Memory B cell (primary cell): Measurements from ENCODE around the gene AMFR.

ENCODE experiments used
- ATAC-seq: fragments of 150-1000 bp; cut with Tn5 transposase; 2 replicates; pipeline ENCODE4 v1.10.0; 2021; ENCODE audit warnings: low read depth, mild to moderate bottlenecking, moderate library complexity
- DNase-seq, 2 donors: peaks; one replicate each; pipeline ENCODE4 v3.0.0; 2022; ENCODE audit warnings: low spot score in 2 of 2
- H3K27ac Mint-ChIP-seq: one replicate; pipeline ENCODE4 v1.8.0; 2022; ENCODE audit warnings: mild to moderate bottlenecking, moderate library complexity, mixed read lengths
- H3K27me3 Mint-ChIP-seq: one replicate; pipeline ENCODE4 v1.8.0; 2022; ENCODE audit warnings: mixed read lengths
- H3K36me3 Mint-ChIP-seq: one replicate; pipeline ENCODE4 v1.8.0; 2022; ENCODE audit warnings: mild to moderate bottlenecking, mixed read lengths
- H3K4me1 Mint-ChIP-seq: one replicate; pipeline ENCODE4 v1.8.0; 2022; ENCODE audit warnings: mixed read lengths
- H3K4me3 Mint-ChIP-seq: one replicate; pipeline ENCODE4 v1.8.0; 2022; ENCODE audit warnings: mild to moderate bottlenecking, moderate library complexity, mixed read lengths
- H3K9me3 Mint-ChIP-seq: one replicate; pipeline ENCODE4 v1.8.0; 2022; ENCODE audit warnings: mixed read lengths

Gene AMFR

GRCh38 chr16:56327071-56327928, 98.0 kb downstream of the AMFR start:
- Mint-ChIP-seq H3K36me3 (no peaks in the 10 kb centered on the region), H3K4me1 (no peaks in the 10 kb centered on the region), H3K9me3 (no peaks in the 10 kb centered on the region), H3K27me3 (peaks cover 3% of the 10 kb centered on the region), H3K4me3 (no peak overlapping the region), H3K27ac (no peak overlapping the region)
- ATAC-seq (no peak), DNase-seq (no peak)

DNA sequence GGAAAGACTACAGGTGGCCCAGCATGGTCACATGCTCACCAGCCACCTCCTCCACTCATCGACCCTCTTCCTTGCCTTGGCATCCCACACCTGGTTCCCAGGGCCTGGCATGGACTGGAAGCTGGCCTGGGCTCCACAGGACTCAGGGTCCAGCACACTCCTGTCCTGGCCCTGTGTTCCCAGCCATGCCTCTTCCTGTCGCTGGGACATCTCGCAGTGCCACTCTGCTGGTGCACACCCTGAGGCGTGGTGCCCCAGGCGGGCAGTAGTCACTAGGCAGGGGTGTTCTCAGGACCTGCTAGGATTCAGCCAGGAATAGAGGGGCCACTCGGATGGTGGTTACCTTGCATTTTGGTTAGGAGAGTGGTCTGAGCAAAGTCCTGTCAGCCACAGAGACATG, 99.4 kb downstream of the AMFR start:
- Mint-ChIP-seq H3K4me1 (peaks cover under 1% of the 10 kb centered on the region), H3K4me3 (no peak overlapping the region), H3K27me3 (peaks cover 2% of the 10 kb centered on the region), H3K27ac (no peak overlapping the region), H3K36me3 (no peaks in the 10 kb centered on the region), H3K9me3 (no peaks in the 10 kb centered on the region)
- ATAC-seq (no peak), DNase-seq (no peak)

- H3K27me3 Mint-ChIP-seq, result peaks cover 4% of the 10 kb centered on the region
- no peak for DNase-seq
- no peak overlapping the region for H3K27ac Mint-ChIP-seq
- H3K9me3 Mint-ChIP-seq, result no peaks in the 10 kb centered on the region
- H3K36me3 Mint-ChIP-seq, result no peaks in the 10 kb centered on the region
- no peak for ATAC-seq
- peaks cover 4% of the 10 kb centered on the region for H3K4me1 Mint-ChIP-seq
- no peak overlapping the region for H3K4me3 Mint-ChIP-seq
Measured at GRCh38 chr16:56324406-56324805, 100.9 kb downstream of the AMFR start.

DNA sequence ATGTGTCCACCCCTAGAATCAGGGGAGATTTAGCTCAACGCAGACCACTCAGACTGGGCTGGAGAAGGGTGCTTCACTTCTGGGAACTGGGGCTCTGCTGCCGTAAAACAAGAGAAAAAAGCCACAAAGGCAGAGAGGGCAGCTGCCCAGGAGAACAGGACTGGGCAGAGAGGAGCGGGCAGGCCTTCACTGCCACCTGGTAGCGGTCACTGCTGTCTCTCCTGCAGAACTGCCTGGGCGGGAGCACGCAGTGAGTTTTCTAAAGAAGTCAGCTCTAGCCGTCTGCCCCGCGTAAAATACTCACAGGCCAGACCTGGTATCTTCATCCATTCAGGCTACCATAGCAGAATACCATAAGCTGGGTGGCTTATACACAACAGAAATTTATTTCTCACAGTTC, 103.8 kb downstream of the AMFR start:
- Mint-ChIP-seq H3K27me3 (peaks cover 6% of the 10 kb centered on the region), H3K27ac (no peak overlapping the region), H3K9me3 (no peaks in the 10 kb centered on the region), H3K4me1 (peaks cover 6% of the 10 kb centered on the region), H3K4me3 (no peak overlapping the region), H3K36me3 (no peaks in the 10 kb centered on the region)
- ATAC-seq (no peak), DNase-seq (no peak)

DNA sequence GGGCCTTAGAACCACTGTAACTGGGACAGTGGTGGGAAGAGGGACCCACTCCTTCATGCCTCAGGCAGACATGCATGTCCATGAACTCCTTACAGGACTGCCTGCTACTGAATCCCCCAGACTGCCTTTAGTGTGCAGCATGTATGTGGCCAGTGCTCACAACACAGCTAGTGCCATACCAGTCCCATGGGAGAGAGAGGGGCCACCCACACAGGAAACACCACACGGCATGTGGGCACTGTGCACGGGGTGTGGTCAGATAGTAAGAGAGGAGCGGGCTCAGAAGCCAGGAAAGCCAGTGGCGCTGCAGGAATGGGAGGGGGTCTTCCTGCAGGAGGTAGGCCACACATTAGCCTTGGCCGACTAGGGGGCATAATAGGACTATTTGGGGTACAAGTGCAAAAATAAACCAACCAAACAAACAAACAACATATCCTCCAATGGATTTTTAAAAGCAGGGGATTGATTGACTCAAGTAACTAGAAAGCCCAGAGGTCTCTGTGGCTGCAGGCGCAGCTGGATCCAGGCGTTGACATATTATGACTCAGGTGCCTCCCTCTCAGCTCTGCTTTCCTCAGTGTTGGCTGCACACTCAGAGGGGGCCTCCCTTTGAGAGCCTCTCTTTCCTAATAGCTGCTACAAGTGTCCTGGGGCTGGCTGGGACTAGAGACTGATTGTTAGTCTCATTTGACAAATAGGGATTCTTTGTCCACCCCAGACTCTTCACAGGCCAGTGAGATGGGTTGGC, 104.4 kb downstream of the AMFR start:
- DNase-seq, result no peak
- H3K4me1 Mint-ChIP-seq, result peaks cover 6% of the 10 kb centered on the region
- H3K36me3 Mint-ChIP-seq, result no peaks in the 10 kb centered on the region
- ATAC-seq, result no peak
- no peak overlapping the region for H3K27ac Mint-ChIP-seq
- H3K4me3 Mint-ChIP-seq, result no peak overlapping the region
- H3K27me3 Mint-ChIP-seq, result peaks cover 6% of the 10 kb centered on the region
- no peaks in the 10 kb centered on the region for H3K9me3 Mint-ChIP-seq

DNA sequence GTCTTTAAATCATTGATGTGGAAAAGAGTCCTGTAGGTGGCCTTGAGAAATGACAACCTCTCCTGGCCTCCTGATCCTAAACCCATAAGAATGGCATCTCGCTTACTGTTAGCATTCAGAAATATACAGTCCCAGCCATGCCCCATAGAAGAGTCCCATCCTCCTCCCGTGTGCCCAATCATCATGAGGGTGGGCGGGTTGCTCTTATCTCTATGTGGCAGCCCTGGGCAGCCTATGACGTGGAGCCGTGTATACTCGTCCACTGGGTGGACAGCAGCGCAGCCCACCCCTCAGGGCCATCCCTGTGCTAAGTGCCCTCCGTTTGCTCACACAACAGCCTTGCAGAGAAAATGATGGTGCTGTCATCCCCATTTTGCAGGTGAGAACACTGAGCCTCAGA, 105.3 kb downstream of the AMFR start:
- Mint-ChIP-seq H3K27ac (no peak overlapping the region), H3K9me3 (no peaks in the 10 kb centered on the region), H3K27me3 (peaks cover 6% of the 10 kb centered on the region), H3K36me3 (no peaks in the 10 kb centered on the region), H3K4me3 (no peak overlapping the region), H3K4me1 (peaks cover 6% of the 10 kb centered on the region)
- ATAC-seq (no peak), DNase-seq (no peak)

- Mint-ChIP-seq H3K27me3 (peaks cover 6% of the 10 kb centered on the region), H3K9me3 (no peaks in the 10 kb centered on the region), H3K4me1 (peaks cover 6% of the 10 kb centered on the region), H3K36me3 (no peaks in the 10 kb centered on the region), H3K4me3 (no peak overlapping the region), H3K27ac (no peak overlapping the region)
- ATAC-seq, result no peak
- no peak for DNase-seq
Measured at GRCh38 chr16:56319376-56319775, 106.0 kb downstream of the AMFR start.

DNA sequence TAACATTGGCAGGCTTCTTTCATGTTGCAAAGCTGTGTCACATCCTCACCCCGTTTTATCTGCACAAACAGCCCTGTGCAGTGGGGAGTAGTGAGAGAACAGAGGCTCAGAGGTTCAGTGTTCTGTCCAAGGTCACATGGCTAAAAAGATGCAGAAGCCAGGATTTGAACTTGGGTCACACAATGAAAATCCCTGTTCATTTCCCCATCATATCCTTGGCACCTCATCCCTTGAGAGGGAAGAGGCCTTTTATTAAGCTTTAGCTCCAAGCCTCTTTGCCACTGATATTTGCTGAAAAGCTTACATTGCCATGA, 106.6 kb downstream of the AMFR start:
- no peaks in the 10 kb centered on the region for H3K9me3 Mint-ChIP-seq
- no peak for DNase-seq
- peaks cover 6% of the 10 kb centered on the region for H3K4me1 Mint-ChIP-seq
- H3K36me3 Mint-ChIP-seq, result no peaks in the 10 kb centered on the region
- no peak overlapping the region for H3K4me3 Mint-ChIP-seq
- H3K27me3 Mint-ChIP-seq, result peaks cover 6% of the 10 kb centered on the region
- no peak overlapping the region for H3K27ac Mint-ChIP-seq
- no peak for ATAC-seq

- Mint-ChIP-seq H3K9me3 (no peaks in the 10 kb centered on the region), H3K4me1 (peaks cover 6% of the 10 kb centered on the region), H3K4me3 (peak overlapping the region; percentile 14), H3K27me3 (peaks cover 6% of the 10 kb centered on the region), H3K36me3 (no peaks in the 10 kb centered on the region), H3K27ac (no peak overlapping the region)
- DNase-seq (peak; percentile 72 to 79), ATAC-seq (peak; percentile 97)
Measured at GRCh38 chr16:56317998-56318826, 107.1 kb downstream of the AMFR start.

DNA sequence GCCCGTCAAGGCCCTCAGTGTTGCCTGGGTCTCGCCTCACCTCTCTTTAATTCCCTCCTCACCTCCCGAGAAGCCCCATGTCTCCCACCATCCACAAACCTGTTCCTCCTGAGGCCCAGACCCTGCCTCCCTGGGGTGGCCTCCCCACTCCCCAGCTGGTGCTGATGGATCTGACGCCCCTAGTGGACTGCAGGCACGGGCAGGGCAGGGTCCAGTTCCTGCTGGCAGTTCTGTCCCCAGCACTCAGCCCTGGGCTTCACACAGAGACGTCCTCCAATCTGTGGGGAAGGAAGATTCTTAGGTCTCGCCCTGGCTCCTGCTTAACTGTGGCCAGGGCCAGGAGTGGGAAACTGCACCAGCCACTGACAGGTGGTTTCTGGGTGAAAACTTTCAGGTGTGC, 108.8 kb downstream of the AMFR start:
- H3K4me1 Mint-ChIP-seq, result peaks cover 6% of the 10 kb centered on the region
- H3K4me3 Mint-ChIP-seq, result no peak overlapping the region
- H3K27me3 Mint-ChIP-seq, result peaks cover 6% of the 10 kb centered on the region
- DNase-seq (no peak), ATAC-seq (no peak)
- no peaks in the 10 kb centered on the region for H3K9me3 Mint-ChIP-seq
- no peaks in the 10 kb centered on the region for H3K36me3 Mint-ChIP-seq
- H3K27ac Mint-ChIP-seq, result no peak overlapping the region

DNA sequence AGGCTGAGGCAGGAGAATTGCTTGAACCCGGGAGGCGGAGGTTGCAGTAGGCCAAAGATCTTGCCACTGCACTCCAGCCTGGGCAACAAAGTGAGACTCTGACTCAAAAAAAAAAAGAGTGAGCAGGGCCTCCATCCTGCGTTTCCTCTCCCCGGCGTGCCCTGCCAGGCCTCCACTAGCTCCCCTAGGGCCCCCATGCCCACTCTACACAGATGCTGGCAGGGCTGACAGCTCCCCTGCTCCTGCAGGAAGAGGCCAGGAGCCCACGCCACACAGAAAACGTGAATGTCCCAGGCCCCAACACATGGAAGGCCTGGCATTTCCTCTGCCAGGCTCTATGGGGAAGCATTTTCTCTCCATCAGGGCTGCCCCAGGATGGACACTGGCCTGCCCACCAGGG, 109.4 kb downstream of the AMFR start:
- Mint-ChIP-seq H3K27ac (no peak overlapping the region), H3K9me3 (no peaks in the 10 kb centered on the region), H3K27me3 (peaks cover 6% of the 10 kb centered on the region), H3K36me3 (no peaks in the 10 kb centered on the region), H3K4me3 (no peak overlapping the region), H3K4me1 (peaks cover 6% of the 10 kb centered on the region)
- DNase-seq, result no peak
- ATAC-seq, result no peak

DNA sequence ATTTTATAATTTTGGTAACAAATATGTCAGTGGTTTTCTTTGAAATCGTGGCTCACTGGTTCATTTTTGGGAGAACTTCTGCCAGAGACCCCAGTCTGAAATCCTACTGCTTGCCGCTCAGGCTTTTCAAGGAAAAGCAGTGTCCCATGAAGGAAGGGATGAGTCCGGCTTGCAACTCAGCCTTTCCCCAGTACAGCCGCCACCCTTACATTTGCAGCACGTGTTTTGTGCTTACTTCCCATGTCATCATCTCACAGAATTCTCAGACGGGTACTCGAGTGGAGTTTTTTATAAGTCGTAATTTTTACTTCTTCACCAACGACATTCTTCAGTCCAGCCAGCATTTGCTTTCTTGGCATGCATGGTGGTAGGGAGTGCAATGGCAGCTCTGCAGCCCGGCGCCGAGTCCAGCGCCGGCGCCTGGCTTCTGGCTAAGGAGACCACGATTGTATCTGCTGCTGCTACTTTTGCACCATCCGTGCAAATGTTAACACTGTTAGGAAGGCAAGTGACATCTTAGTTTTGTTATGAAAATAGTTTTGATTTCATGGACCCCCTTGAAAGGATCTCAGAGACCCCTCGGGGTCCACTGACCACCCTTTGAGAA, 111.0 kb downstream of the AMFR start:
- peaks cover 3% of the 10 kb centered on the region for H3K4me1 Mint-ChIP-seq
- H3K27ac Mint-ChIP-seq, result no peak overlapping the region
- H3K4me3 Mint-ChIP-seq, result no peak overlapping the region
- DNase-seq (no peak), ATAC-seq (no peak)
- no peaks in the 10 kb centered on the region for H3K9me3 Mint-ChIP-seq
- H3K27me3 Mint-ChIP-seq, result peaks cover 4% of the 10 kb centered on the region
- no peaks in the 10 kb centered on the region for H3K36me3 Mint-ChIP-seq

DNA sequence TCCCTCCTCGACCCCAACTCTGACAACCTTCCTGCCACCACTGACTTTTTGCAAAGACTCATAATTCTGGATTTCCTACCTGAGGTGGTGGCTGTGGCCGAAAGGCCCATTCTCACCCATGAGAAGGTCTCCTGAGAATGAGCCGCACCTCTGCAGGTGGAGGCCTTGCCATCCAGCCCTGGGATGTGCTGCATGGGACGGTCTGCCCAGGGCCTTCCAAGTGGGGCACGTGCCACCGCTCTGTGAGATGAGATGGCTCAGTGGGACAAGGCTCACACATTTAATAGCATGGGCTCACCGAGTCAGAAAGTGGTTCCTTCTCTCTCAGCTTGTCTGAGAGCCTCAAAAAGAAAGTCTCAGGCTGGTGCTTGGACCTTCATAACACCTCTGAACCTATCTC, 112.8 kb downstream of the AMFR start:
- DNase-seq (no peak), ATAC-seq (no peak)
- Mint-ChIP-seq H3K36me3 (peaks cover 1% of the 10 kb centered on the region), H3K4me1 (peaks cover 2% of the 10 kb centered on the region), H3K4me3 (no peak overlapping the region), H3K9me3 (no peaks in the 10 kb centered on the region), H3K27me3 (peaks cover 11% of the 10 kb centered on the region), H3K27ac (no peak overlapping the region)

- no peaks in the 10 kb centered on the region for H3K9me3 Mint-ChIP-seq
- H3K4me1 Mint-ChIP-seq, result no peaks in the 10 kb centered on the region
- peaks cover 2% of the 10 kb centered on the region for H3K36me3 Mint-ChIP-seq
- H3K4me3 Mint-ChIP-seq, result no peak overlapping the region
- H3K27me3 Mint-ChIP-seq, result peaks cover 8% of the 10 kb centered on the region
- DNase-seq (no peak), ATAC-seq (no peak)
- no peak overlapping the region for H3K27ac Mint-ChIP-seq
Measured at GRCh38 chr16:56312028-56312300, 113.4 kb downstream of the AMFR start.
